GM18505 (cell line): ENCODE measurements around the gene PLA2G3.
"Not testable (repeated sequence)": the region's sequence is repeated elsewhere in the genome, so short reads cannot be mapped to it uniquely, and the experiment has no call there.

Experiments
- ATAC-seq: cut with Tn5 transposase; IDR thresholded peaks from one replicate; pipeline ENCODE4 v1.9.1; 2021; ENCODE audit not compliant: unreplicated experiment
- POLR2A ChIP-seq: IDR thresholded peaks from 4 replicates; pipeline ENCODE4 v1.6.1; 2011; ENCODE audit warnings: borderline replicate concordance; ENCODE audit not compliant: insufficient read depth, insufficient read length; ENCODE audit errors: extremely low read depth

The PLA2G3 gene

DNA sequence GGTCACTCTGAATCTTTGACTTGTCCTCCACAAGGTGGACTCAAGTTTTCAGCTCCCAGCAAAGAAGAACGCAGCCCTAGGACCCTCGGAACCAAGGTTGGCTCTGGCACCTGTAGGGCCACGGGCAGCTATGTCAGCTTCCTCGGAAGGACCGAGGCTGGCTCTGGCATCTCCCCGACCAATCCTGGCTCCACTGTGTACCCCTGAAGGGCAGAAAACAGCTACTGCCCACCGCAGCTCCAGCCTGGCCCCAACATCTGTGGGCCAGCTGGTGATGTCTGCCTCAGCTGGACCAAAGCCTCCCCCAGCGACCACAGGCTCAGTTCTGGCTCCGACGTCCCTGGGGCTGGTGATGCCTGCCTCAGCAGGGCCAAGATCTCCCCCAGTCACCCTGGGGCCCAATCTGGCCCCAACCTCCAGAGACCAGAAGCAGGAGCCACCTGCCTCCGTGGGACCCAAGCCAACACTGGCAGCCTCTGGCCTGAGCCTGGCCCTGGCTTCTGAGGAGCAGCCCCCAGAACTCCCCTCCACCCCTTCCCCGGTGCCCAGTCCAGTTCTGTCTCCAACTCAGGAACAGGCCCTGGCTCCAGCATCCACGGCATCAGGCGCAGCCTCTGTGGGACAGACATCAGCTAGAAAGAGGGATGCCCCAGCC is 15.4 kb downstream of the PLA2G3 start:
- TF ChIP-seq POLR2A: no peak
- ATAC-seq: no peak

DNA sequence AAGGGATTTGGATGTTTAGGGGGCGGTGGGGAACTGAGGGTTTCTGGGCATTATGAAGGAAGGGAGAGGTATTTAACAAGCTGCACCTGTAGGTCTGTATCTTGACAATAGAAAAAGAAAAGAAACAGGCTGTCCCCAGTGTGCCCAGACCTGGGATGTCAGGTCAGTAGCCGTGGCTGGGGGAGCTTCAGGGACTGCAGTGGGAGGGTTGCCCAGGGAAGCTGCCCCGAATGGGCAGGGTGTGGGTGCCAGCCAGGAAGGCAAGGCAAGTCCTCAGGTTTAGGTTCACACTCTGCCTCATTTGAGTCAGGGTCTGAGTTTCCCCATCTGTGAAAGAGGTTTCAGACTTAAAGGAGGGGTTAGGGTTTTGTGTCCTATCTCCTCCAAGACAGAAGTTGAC is 16.0 kb downstream of the PLA2G3 start:
- no peak for TF ChIP-seq POLR2A
- no peak for ATAC-seq

DNA sequence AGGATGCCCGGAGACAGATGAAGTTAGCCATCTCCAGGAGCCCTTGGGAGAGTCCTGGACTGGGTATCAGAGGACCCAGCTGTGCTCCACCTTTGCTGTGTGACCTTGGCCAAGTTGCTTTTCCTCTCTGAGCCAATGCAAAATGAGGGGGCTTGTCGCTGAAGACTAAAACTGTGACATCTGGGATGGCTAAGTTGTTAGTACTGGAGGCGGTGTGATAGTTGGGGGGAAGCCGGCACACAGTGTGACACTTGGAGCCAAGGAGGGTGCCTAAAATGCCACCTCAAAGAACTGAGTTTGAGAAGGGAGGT is 17.1 kb downstream of the PLA2G3 start:
- ATAC-seq: no peak
- TF ChIP-seq POLR2A: no peak

DNA sequence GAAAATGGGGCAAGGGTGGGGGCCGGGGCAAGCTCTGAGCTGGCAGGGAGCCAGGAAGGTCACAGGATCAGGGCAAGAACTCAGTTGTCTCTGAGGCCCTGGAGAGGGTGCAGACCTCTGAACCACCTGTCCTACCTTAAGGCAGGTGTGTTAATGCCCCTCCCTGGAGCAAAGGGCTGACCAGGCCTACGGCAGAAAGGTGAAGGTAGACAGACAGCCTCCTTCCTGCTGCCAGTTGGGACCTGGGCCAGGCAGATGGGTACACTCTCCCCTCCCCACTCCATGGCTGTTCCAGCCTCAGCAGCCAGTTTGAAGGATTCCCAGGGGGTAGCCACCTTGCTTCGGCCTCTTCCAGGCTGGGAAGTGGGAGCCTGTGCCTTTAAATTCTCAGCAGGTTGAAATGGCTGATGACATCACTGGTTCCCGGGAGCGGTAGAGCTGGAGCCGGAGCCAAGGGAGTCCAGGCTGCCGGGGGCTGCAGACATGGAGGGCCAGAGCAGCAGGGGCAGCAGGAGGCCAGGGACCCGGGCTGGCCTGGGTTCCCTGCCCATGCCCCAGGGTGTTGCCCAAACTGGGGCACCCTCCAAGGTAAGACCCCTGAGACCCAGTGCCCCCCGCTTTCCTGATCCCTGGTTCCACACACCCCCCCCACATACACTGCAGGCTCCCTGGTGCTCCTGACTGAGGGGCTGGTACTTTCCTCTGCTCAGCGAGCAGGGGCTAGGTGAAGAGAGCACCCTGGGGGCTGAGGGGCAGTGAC is 17.6 kb downstream of the PLA2G3 start, which contains the start of gene INPP5J:
Gene INPP5J (plus strand): TSS at position 435 of the 760 bp plus-strand sequence. CDS start 49 bp downstream, at position 484.
- no peak for ATAC-seq
- no peak for TF ChIP-seq POLR2A

DNA sequence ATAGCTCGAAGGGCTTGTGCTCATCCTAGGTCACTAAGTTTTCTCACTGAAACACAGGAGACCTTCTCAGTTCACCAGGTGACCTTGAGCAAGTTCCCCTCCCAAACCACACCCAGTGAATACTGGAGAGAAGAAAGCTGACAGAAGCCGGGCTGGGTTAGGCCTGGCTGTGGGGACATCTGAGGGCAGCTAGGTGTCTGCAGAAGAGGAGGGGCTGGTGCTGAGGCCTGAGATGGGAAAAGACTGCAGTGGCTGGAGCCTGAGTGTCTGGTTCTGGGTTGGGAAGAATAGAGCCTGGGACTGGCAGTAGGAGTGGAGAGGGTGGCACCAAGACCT is 18.1 kb downstream of the PLA2G3 start:
- TF ChIP-seq POLR2A: no peak
- ATAC-seq: no peak

DNA sequence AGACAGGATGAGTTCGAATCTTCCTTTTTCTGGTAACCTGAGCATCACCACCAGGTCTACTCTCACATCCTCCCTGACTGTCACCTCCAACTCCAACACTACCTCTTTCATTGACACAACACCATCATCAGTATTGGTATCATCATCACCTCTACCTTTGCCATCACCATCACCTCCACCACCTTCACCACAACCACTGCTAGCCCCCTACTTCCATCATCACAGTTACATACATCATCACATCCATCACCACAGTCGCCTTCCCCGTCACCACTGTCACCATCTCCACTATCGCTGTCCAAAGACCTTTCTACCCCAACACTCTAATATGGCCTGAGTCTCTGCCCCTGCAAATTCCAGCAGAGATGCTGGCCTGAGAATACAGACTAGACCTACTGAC is 18.9 kb downstream of the PLA2G3 start:
- TF ChIP-seq POLR2A: no peak
- ATAC-seq: no peak

DNA sequence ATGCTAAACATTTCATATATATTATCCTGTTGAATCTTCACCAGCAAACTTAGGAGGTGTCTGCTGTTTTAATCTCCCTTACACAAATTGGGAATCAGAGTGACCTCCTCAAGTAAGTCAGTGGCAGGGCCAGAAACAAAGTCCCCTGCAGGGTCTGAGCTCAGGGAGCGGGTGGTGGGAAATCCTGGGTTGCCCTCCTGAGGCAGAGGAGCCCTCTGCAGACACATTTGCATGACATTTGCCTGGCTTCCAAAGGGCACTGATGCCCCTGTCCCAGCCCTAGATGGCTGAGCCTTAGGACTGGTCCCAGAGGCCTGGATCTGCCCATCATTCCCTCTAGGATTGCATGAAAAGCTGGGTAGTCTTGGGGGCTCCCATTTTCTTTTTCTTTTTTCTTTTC is 19.7 kb downstream of the PLA2G3 start:
- ATAC-seq: no peak
- no peak for TF ChIP-seq POLR2A

DNA sequence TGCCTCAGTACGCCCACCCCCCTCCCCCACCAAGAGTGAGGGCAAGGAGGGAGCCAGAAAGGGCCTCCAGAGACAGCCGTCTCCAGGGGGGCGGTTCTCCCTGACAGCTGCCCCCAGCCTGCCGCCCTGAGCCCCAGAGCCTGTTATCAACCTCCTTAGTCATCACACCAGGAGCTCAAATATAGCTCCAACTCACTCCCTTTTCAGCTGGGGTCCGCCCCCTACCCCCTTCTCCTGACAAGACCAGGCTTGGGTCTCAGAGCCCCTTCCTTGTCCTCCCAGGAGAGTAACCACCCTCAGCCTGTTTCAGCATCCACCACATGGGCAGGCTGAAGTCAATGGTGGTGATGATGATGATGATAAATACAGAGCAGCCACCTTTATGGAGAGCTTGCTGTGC is 20.1 kb downstream of the PLA2G3 start:
- ATAC-seq: no peak
- no peak for TF ChIP-seq POLR2A

DNA sequence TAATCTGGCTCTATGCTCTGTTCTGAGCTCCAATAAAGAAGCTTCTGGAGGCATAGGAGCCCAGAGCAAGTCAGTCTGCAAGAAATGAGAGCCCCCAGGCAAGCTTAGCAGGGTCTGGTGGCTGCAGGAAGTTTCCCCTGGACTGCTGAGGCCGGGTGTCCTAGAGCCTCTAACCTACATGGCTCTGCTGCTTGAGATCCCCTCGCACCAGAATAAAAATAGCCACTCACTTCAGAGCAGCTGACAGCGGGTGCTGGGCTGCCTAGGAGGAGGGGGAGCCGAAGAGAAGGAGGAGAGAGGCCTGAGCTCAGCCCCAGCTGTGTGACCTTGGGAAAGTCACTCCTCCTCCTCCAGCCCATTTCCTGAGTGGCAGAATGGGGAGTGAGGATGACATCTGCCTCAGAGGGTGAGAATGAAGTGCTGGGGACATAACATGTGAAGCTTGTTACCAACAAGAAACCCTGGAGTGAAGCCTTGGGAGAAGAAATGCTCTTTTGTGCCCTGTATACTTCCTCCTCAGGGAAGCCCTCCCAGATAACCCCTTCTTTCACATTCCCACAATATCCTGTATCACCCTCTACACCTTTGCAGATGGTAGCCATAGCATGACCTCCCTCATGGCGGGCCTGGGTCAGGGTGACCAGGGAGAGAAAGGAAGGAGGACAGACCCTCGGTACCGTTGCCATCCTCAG is 21.1 kb downstream of the PLA2G3 start:
- no peak for TF ChIP-seq POLR2A
- ATAC-seq: no peak

DNA sequence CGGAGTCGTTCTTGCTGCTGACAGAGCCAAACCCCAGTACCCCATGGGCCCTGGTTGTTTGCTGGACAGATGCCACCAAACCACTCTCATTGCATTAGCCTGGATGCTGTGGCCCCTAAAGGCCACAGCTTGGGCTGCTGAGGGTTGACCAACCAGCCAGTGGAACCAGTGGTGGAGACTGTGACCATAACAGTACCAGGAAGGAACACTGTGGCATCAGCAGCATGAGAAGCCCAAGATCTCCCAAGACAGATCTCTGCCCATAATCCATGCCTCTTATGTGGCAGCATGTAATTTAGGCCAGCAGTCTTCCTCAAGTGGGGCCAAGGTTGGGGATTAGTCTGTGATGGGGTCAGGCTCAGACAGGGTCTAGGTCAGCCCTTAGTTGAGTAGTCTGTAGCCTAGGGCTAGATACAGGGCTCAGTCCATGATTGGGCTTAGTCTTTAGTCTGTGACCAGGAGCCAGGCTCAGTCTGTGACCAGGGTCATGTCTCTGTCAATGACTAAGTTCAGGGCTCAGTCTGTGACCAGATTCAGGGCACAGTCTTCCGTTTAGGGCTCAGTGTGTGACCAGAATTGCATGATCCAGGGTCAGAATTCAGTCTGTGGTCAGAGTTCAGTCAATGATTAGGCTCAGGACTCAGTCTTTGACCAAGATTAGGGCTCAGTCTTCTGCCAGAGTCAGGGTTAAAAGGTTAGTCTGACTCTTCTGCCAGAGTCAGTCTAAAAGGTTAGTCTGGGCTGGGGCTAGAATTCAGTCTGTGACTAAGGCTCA is 22.1 kb downstream of the PLA2G3 start:
- TF ChIP-seq POLR2A: no peak
- ATAC-seq: no peak

DNA sequence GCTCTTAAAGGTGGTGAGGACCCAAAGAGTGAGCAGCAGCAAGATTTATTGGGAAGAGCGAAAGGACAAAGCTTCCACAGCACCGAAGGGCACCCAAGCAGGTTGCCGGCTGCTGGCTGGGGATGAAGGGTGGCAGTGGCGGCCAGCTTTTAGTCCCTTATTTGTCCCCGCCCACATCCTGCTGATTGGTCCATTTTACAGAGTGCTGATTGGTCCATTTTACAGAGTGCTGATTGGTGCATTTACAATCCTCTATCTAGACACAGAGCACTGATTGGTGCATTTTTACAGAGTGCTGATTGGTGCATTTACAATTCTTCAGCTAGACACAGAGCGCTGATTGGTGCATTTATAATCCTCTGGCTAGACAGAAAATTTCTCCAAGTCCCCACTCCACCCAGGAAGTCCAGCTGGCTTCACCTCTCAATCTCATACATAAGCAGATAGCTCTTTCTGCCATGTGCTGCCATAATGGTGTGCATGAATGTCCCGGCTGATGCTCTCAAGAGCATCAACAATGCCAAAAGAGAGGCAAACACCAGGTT is 27.7 kb downstream of the PLA2G3 start:
- not testable (repeated sequence) for ATAC-seq

DNA sequence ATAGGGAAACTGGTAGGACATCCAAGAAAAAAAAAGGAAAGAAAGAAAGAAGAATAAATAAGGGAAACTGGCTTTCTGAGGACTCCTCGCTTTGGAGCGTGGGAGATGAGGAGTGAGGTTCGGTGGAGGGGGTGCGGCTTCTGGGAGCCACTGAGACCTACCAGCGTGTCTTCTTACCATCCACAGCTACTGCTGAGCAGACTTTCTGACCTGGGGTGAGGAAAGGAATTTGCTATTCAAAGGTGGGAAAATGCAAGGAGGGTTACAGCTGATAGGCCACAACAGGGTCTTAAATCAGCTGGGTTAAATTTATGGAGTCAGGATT is 32.5 kb downstream of the PLA2G3 start:
- no peak for ATAC-seq
- TF ChIP-seq POLR2A: no peak

DNA sequence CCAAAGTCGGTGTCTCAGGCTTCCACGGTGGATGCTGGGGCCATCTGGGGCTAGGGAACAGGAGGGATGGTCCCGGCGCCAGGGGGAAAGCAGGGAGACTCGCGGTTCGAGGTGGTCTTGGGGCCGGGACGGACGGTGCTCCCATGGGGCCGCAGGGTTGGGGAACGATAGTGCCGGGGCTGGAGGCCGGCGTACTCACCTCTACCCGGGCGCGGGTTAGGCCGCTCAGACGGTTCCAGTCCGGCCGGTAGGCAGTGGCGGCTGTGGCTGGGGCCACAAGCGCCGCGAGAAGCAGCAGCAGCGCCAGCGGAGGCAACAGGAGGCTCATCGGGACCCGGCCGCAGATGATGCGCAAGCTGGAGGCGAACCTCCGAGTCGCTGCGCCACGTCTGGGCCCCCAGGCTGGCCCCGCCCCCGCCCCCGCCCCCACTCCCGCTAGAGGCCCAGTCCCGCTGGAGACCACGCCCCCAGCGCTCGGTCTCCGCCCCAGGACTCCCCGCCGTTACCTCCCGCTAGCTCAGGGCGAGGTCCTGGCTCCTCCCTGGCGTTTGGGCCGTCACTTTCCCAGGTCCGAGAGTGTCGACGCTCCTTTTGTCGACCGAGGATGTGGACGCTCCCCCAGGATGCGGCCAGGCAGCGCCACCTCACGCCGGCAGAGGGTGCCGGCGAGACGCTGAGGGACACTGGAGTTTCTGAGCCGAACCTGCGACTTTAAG is 33.0 kb downstream of the PLA2G3 start, which contains the start of gene SELENOM:
Gene SELENOM (minus strand): TSS at position 391 of the 716 bp plus-strand sequence. CDS start 63 bp downstream, at position 328.
- no peak for TF ChIP-seq POLR2A
- no peak for ATAC-seq
